GM23338 (cell line): Measurements from ENCODE around the gene RNF207. TPM values are rescaled to one million over a fixed set of nuclear protein-coding genes. Genes with fewer than 3 reads are reported as not detected.

Source experiments
- ATAC-seq: fragments of 200-7000 bp; cut with Tn5 transposase; 3 replicates; pipeline ENCODE4 v1.9.1; 2020
- DNase-seq: peaks from one replicate; pipeline ENCODE4 v3.0.0-alpha.2; 2015; ENCODE audit warnings: low spot score
- H2AFZ ChIP-seq: fragments of 200-600 bp; sonication (generic); 2 replicates; pipeline ENCODE4 v1.8.0; 2016; ENCODE audit warnings: antibody characterized with exemption, mild to moderate bottlenecking, moderate library complexity
- H3F3A ChIP-seq: fragments of 200-600 bp; sonication (generic); replicated peaks from 2 replicates; pipeline ENCODE4 v1.8.0; 2017; ENCODE audit warnings: antibody characterized with exemption, mixed run types, low read depth
- H3K27ac ChIP-seq: fragments of 200-600 bp; sonication (generic); 2 replicates; pipeline ENCODE4 v1.6.1; 2016; ENCODE audit warnings: low read depth
- H3K27me3 ChIP-seq: fragments of 200-600 bp; sonication (generic); 2 replicates; pipeline ENCODE4 v1.8.0; 2016; ENCODE audit warnings: mild to moderate bottlenecking, mixed run types, moderate library complexity; ENCODE audit not compliant: insufficient read depth
- H3K36me3 ChIP-seq: fragments of 200-600 bp; sonication (generic); 2 replicates; pipeline ENCODE4 v1.8.0; 2016; ENCODE audit warnings: mild to moderate bottlenecking; ENCODE audit not compliant: insufficient read depth
- H3K4me1 ChIP-seq: fragments of 200-600 bp; sonication (generic); 2 replicates; pipeline ENCODE4 v1.8.0; 2016; ENCODE audit warnings: mild to moderate bottlenecking, moderate library complexity; ENCODE audit not compliant: insufficient read depth
- H3K4me2 ChIP-seq: fragments of 200-600 bp; sonication (generic); 2 replicates; pipeline ENCODE4 v1.7.1; 2017; ENCODE audit warnings: mixed run types
- H3K4me3 ChIP-seq: fragments of 200-600 bp; sonication (generic); 2 replicates; pipeline ENCODE4 v1.6.1; 2016; ENCODE audit warnings: mixed run types
- H3K79me2 ChIP-seq: fragments of 200-600 bp; sonication (generic); replicated peaks from 2 replicates; pipeline ENCODE4 v1.8.0; 2017; ENCODE audit warnings: mild to moderate bottlenecking; ENCODE audit not compliant: insufficient read depth
- H3K9me2 ChIP-seq: fragments of 200-600 bp; sonication (generic); 2 replicates; pipeline ENCODE4 v1.8.0; 2017; ENCODE audit not compliant: insufficient read depth
- H4K20me1 ChIP-seq: fragments of 200-600 bp; sonication (generic); replicated peaks from 2 replicates; pipeline ENCODE4 v1.8.0; 2017; ENCODE audit warnings: mild to moderate bottlenecking; ENCODE audit not compliant: insufficient read depth
- H3K27ac Mint-ChIP-seq: 2 replicates; pipeline ENCODE4 v1.8.0; 2020; ENCODE audit warnings: inconsistent platforms, mild to moderate bottlenecking, moderate library complexity, mixed read lengths
- H3K27me3 Mint-ChIP-seq: 3 replicates; pipeline ENCODE4 v1.8.0; 2022; ENCODE audit warnings: low read depth, mild to moderate bottlenecking, moderate library complexity, mixed read lengths, inconsistent platforms; ENCODE audit not compliant: insufficient read depth, poor library complexity
- H3K36me3 Mint-ChIP-seq: 3 replicates; pipeline ENCODE4 v1.8.0; 2021; ENCODE audit warnings: low read depth, mild to moderate bottlenecking, inconsistent platforms, moderate library complexity, mixed read lengths
- H3K4me1 Mint-ChIP-seq: 3 replicates; pipeline ENCODE4 v1.8.0; 2020; ENCODE audit warnings: mild to moderate bottlenecking, inconsistent platforms, mixed read lengths
- H3K4me3 Mint-ChIP-seq: 3 replicates; pipeline ENCODE4 v1.8.0; 2021; ENCODE audit warnings: moderate library complexity, mild to moderate bottlenecking, inconsistent platforms, mixed read lengths
- H3K9me3 Mint-ChIP-seq: 3 replicates; pipeline ENCODE4 v1.8.0; 2020; ENCODE audit warnings: moderate library complexity, mild to moderate bottlenecking, inconsistent platforms, mixed read lengths
- CTCF ChIP-seq, 2 experiments: fragments of 200-600 bp in 1 of 2; sonication (generic) in 1 of 2; conservative IDR thresholded peaks; 2 replicates each; pipeline versions ENCODE4 v1.5.1 to v1.6.1; 2016 to 2017; ENCODE audit warnings: antibody characterized with exemption in 2 of 2, low read depth in 2 of 2, mild to moderate bottlenecking in 2 of 2, moderate library complexity in 1 of 2
- EZH2 ChIP-seq: fragments of 200-600 bp; sonication (generic); IDR thresholded peaks from one replicate; pipeline ENCODE4 v1.8.0; 2017; ENCODE audit warnings: antibody characterized with exemption, mild to moderate bottlenecking, low read depth; ENCODE audit not compliant: unreplicated experiment
- NANOG ChIP-seq: IDR thresholded peaks from 2 replicates; pipeline ENCODE4 v1.6.1; 2016; ENCODE audit warnings: antibody characterized with exemption, borderline replicate concordance
- REST ChIP-seq: IDR thresholded peaks from one replicate; pipeline ENCODE4 v1.6.1; 2018; ENCODE audit warnings: antibody characterized with exemption; ENCODE audit not compliant: unreplicated experiment
- STAT1 ChIP-seq: IDR thresholded peaks from one replicate; pipeline ENCODE4 v1.6.1; 2016; ENCODE audit warnings: antibody characterized with exemption; ENCODE audit not compliant: unreplicated experiment
- ZNF114 ChIP-seq: fragments of 250-450 bp; sonication (Bioruptor Pico); IDR thresholded peaks from 2 replicates; pipeline ENCODE4 v1.5.0; 2020; ENCODE audit warnings: mild to moderate bottlenecking, moderate library complexity
- ZNF462 ChIP-seq: fragments of 250-450 bp; sonication (Bioruptor Pico); IDR thresholded peaks from 2 replicates; pipeline ENCODE4 v1.5.0; 2020; ENCODE audit warnings: mild to moderate bottlenecking, moderate library complexity
- polyA plus RNA-seq: library from polyadenylated mRNA; unstranded; fragments of >200 nt; fragmentation: Nextera tagmentation; extraction: Ambion mirVana; gene quantifications from 2 replicates; pipeline ENCODE4 v1.2.1, GENCODE V29; 2016
- total RNA-seq: library from RNA; depleted of rRNA; stranded (reverse); fragments of >200 nt; shearing (Covaris generic); gene quantifications from 2 replicates; pipeline ENCODE4 v1.2.3, GENCODE V29; 2014

Gene RNF207
- total and polyA plus RNA-seq, 2 experiments from 2014 or later: 1.7 to 2.9 TPM

- TF ChIP-seq ZNF114: no peak
- no peak for TF ChIP-seq CTCF (conservative IDR thresholded peaks at IDR 0.05; ENCODE audit: low read depth in 2 of 2)
- TF ChIP-seq REST: no peak
- no peak for TF ChIP-seq NANOG
Observed at GRCh38 chr1:6248161-6248776, 42.4 kb downstream of the RNF207 start (continued).

- peaks cover 6% of the 10 kb centered on the region; the same call in 1 of the 2 replicates for H4K20me1 ChIP-seq
- no peak for TF ChIP-seq STAT1
- no peak for TF ChIP-seq ZNF462 (CRISPR knock-in tag)
- TF ChIP-seq EZH2: no peak
- H3K4me2 ChIP-seq: peak overlapping the region; percentile 79
- no peaks in the 10 kb centered on the region for H3K9me2 ChIP-seq
- no peaks in the 10 kb centered on the region for H3K9me3 Mint-ChIP-seq
- DNase-seq (peak; percentile 60), ATAC-seq (peak; percentile 2)
- H3F3A ChIP-seq: peaks cover 6% of the 10 kb centered on the region; the same call in 1 of the 2 replicates
- peaks cover 8% of the 10 kb centered on the region for H3K4me1 ChIP-seq
- peaks cover 56% of the 10 kb centered on the region for H3K27me3 ChIP-seq
- no peaks in the 10 kb centered on the region for H3K79me2 ChIP-seq
- no peak overlapping the region for H3K27ac Mint-ChIP-seq
- H3K27me3 Mint-ChIP-seq: peaks cover 44% of the 10 kb centered on the region
- H3K4me3 ChIP-seq: peak overlapping the region; percentile 51
- no peak overlapping the region for H2AFZ ChIP-seq
- H3K36me3 ChIP-seq: no peaks in the 10 kb centered on the region
- H3K4me1 Mint-ChIP-seq: peaks cover 11% of the 10 kb centered on the region; the same call in 2 of the 3 replicates
- peak overlapping the region; percentile 51; the same call in 2 of the 3 replicates for H3K4me3 Mint-ChIP-seq
- no peaks in the 10 kb centered on the region for H3K36me3 Mint-ChIP-seq
- H3K27ac ChIP-seq: no peak overlapping the region
Observed at GRCh38 chr1:6248932-6249738, 43.2 kb downstream of the RNF207 start.
